CD4-positive, alpha-beta T cell (primary cell): Measurements from ENCODE around the gene CFAP97D1. TPM values are rescaled to one million over a fixed set of nuclear protein-coding genes. Genes with fewer than 3 reads are reported as not detected.

Source experiments
- ATAC-seq: fragments of 200-7000 bp; cut with Tn5 transposase; one replicate; pipeline ENCODE4 v1.10.0; 2022; ENCODE audit warnings: mild to moderate bottlenecking; ENCODE audit not compliant: poor library complexity
- CTCF ChIA-PET: fragments of 350-600 bp; sonication (Branson Sonifier 250); formaldehyde crosslinking; loops from one replicate; lab custom pipeline; 2021; ENCODE audit warnings: antibody characterized with exemption, inconsistent platforms; lab: Charles Lee
- POLR2A ChIA-PET: fragments of 350-600 bp; sonication (Branson Sonifier 250); formaldehyde crosslinking; loops from one replicate; lab custom pipeline; 2021; ENCODE audit warnings: antibody characterized with exemption, inconsistent platforms; lab: Charles Lee
- DNase-seq, 14 experiments: peaks; one replicate each; pipeline ENCODE4 v3.0.0-alpha.2; 2013 to 2020; ENCODE audit warnings: mixed read lengths in 2 of 14
- H3K27ac ChIP-seq, 2 donors: one replicate each; pipeline versions ENCODE4 v1.5.1 to v1.7.0; 2013; ENCODE audit warnings: low read length in 2 of 2, low read depth in 1 of 2, mild to moderate bottlenecking in 1 of 2
- H3K27me3 ChIP-seq, 2 experiments: 1 replicate in 1 of 2; 2 replicates in 1 of 2; pipeline versions ENCODE4 v1.6.1 to v1.7.0; 2013; ENCODE audit warnings: low read length in 2 of 2, control low read depth in 1 of 2, mild to moderate bottlenecking in 1 of 2, moderate library complexity in 1 of 2; ENCODE audit not compliant: insufficient read depth in 2 of 2, control insufficient read depth in 1 of 2
- H3K36me3 ChIP-seq: one replicate; pipeline ENCODE4 v1.6.1; 2013; ENCODE audit warnings: low read length, control low read depth; ENCODE audit not compliant: insufficient read depth
- H3K4me1 ChIP-seq: one replicate; pipeline ENCODE4 v1.6.1; 2013; ENCODE audit warnings: low read length, control low read depth; ENCODE audit not compliant: insufficient read depth
- H3K4me3 ChIP-seq: one replicate; pipeline ENCODE4 v1.5.1; 2013; ENCODE audit warnings: mild to moderate bottlenecking, low read length, moderate library complexity
- H3K9me3 ChIP-seq, 2 experiments: 1 replicate in 1 of 2; 2 replicates in 1 of 2; pipeline versions ENCODE4 v1.6.1 to v1.7.0; 2013; ENCODE audit warnings: low read length in 2 of 2, mild to moderate bottlenecking in 2 of 2, control low read depth in 1 of 2, moderate library complexity in 1 of 2; ENCODE audit not compliant: control insufficient read depth in 1 of 2, insufficient read depth in 1 of 2
- H3K27ac Mint-ChIP-seq: one replicate; pipeline ENCODE4 v1.8.0; 2020; ENCODE audit warnings: mixed read lengths
- H3K27me3 Mint-ChIP-seq: one replicate; pipeline ENCODE4 v1.8.0; 2021; ENCODE audit warnings: mixed read lengths
- H3K36me3 Mint-ChIP-seq: one replicate; pipeline ENCODE4 v1.8.0; 2021; ENCODE audit warnings: low read depth, mixed read lengths
- H3K4me1 Mint-ChIP-seq: one replicate; pipeline ENCODE4 v1.8.0; 2021; ENCODE audit warnings: low read depth, mixed read lengths
- H3K4me3 Mint-ChIP-seq: one replicate; pipeline ENCODE4 v1.8.0; 2020; ENCODE audit warnings: mild to moderate bottlenecking, mixed read lengths
- H3K9me3 Mint-ChIP-seq: one replicate; pipeline ENCODE4 v1.8.0; 2020; ENCODE audit warnings: mixed read lengths
- CTCF ChIP-seq: fragments of 200-600 bp; IDR thresholded peaks from one replicate; pipeline ENCODE4 v1.8.0; 2022; ENCODE audit warnings: antibody characterized with exemption, mild to moderate bottlenecking
- intact Hi-C, 2 experiments: fragments of 100-400 bp; cut with DNase I in 1 of 2; cut with micrococcal nuclease in 1 of 2; formaldehyde crosslinking; loops; one replicate each; pipeline versions ENCODE4 v1.15.1 to v1.9.0; 2023 to 2025; cut with DNase I, micrococcal nuclease
- total RNA-seq, 174 experiments: library from RNA in 2 of 174; stranded (reverse) in 2 of 174; gene quantifications; one replicate each; pipeline ENCODE4 v1.2.3 and lab custom pipeline; 2021 to 2026

Gene CFAP97D1
- total RNA-seq, 2 experiments from 2014 or later = not detected

- DNase-seq = no peak
- no peak for ATAC-seq
- intact Hi-C loops = no loop called here
- Histone ChIP-seq H3K27me3 (peaks cover 26 to 40% of the 10 kb centered on the region in 2 experiments), H3K36me3 (no peaks in the 10 kb centered on the region), H3K4me3 (no peak overlapping the region), H3K27ac (no peak overlapping the region), H3K4me1 (no peaks in the 10 kb centered on the region), H3K9me3 (no peaks in the 10 kb centered on the region)
- Mint-ChIP-seq H3K4me1 (no peaks in the 10 kb centered on the region), H3K27me3 (peaks cover 68% of the 10 kb centered on the region), H3K27ac (no peak overlapping the region), H3K9me3 (no peaks in the 10 kb centered on the region), H3K36me3 (no peaks in the 10 kb centered on the region), H3K4me3 (no peak overlapping the region)
- TF ChIP-seq CTCF = no peak
- ChIA-PET POLR2A (no interaction called here), CTCF (interaction anchor here (1.7 kb wide), 1 partner anchor 11 kb away, joined by 5 read pairs; no protein-coding TSS in a partner anchor)
Measured at GRCh38 chr17:43755389-43755875, 24.8 kb upstream of the CFAP97D1 start.

- Mint-ChIP-seq H3K4me1 (no peaks in the 10 kb centered on the region), H3K36me3 (no peaks in the 10 kb centered on the region), H3K4me3 (no peak overlapping the region), H3K27ac (no peak overlapping the region), H3K9me3 (no peaks in the 10 kb centered on the region), H3K27me3 (peaks cover 63% of the 10 kb centered on the region)
- Histone ChIP-seq H3K9me3 (no peaks in the 10 kb centered on the region), H3K36me3 (no peaks in the 10 kb centered on the region), H3K4me3 (no peak overlapping the region), H3K27me3 (peaks cover 26 to 36% of the 10 kb centered on the region in 2 experiments), H3K27ac (no peak overlapping the region), H3K4me1 (no peaks in the 10 kb centered on the region)
- TF ChIP-seq CTCF = no peak
- ChIA-PET CTCF (interaction anchor here (1.7 kb wide), 1 partner anchor 10 kb away, joined by 5 read pairs; no protein-coding TSS in a partner anchor), POLR2A (no interaction called here)
- DNase-seq = no peak
- no peak for ATAC-seq
- intact Hi-C loops = no loop called here
Measured at GRCh38 chr17:43756201-43756600, 24.0 kb upstream of the CFAP97D1 start.

GRCh38 chr17:43757171-43757660, 23.0 kb upstream of the CFAP97D1 start:
- intact Hi-C loops = no loop called here
- DNase-seq (no peak), ATAC-seq (no peak)
- no peaks in the 10 kb centered on the region for H3K4me1 Mint-ChIP-seq
- no peak overlapping the region for H3K27ac Mint-ChIP-seq
- CTCF ChIA-PET = interaction anchor here (1.1 kb wide), 1 partner anchor 63 kb away, joined by 3 read pairs; no protein-coding TSS in a partner anchor
- no peak overlapping the region for H3K4me3 ChIP-seq
- H3K9me3 ChIP-seq = no peaks in the 10 kb centered on the region
- POLR2A ChIA-PET = no interaction called here
- no peaks in the 10 kb centered on the region for H3K4me1 ChIP-seq
- H3K27me3 Mint-ChIP-seq = peaks cover 55% of the 10 kb centered on the region
- H3K27me3 ChIP-seq = peaks cover 26 to 36% of the 10 kb centered on the region in 2 experiments
- H3K36me3 Mint-ChIP-seq = no peaks in the 10 kb centered on the region
- no peak overlapping the region for H3K4me3 Mint-ChIP-seq
- TF ChIP-seq CTCF = no peak
- H3K27ac ChIP-seq = no peak overlapping the region
- no peaks in the 10 kb centered on the region for H3K36me3 ChIP-seq
- H3K9me3 Mint-ChIP-seq = no peaks in the 10 kb centered on the region
